Retinal pigment epithelial cell (primary cell): ENCODE results near the gene CCL4.

Experiments used
- DNase-seq: peaks from one replicate; pipeline ENCODE4 v3.0.0-alpha.2; 2010; ENCODE audit warnings: low read depth
- H3K4me3 ChIP-seq: 2 replicates; pipeline ENCODE4 v1.5.1; 2011; ENCODE audit warnings: mild to moderate bottlenecking, low read length, control low read depth, moderate library complexity
- CTCF ChIP-seq: conservative IDR thresholded peaks from 2 replicates; pipeline ENCODE4 v1.5.1; 2011; ENCODE audit warnings: low read depth, low read length, control low read depth, inconsistent platforms

The CCL4 gene

GRCh38 chr17:36147601-36148000, 44.0 kb downstream of the CCL4 start:
- no peak for DNase-seq
- no peak for TF ChIP-seq CTCF
- no peak overlapping the region for H3K4me3 ChIP-seq

GRCh38 chr17:36148559-36149295, 45.1 kb downstream of the CCL4 start:
- peak; percentile 100 for TF ChIP-seq CTCF
- DNase-seq: no peak
- H3K4me3 ChIP-seq: no peak overlapping the region

GRCh38 chr17:36149296-36149820, 45.7 kb downstream of the CCL4 start:
- DNase-seq: no peak
- no peak for TF ChIP-seq CTCF

GRCh38 chr17:36151891-36152638, 48.4 kb downstream of the CCL4 start:
- TF ChIP-seq CTCF: no peak
- DNase-seq: no peak
- H3K4me3 ChIP-seq: no peak overlapping the region

More at GRCh38 chr17:36149296-36149820, 45.7 kb downstream of the CCL4 start:
- no peak overlapping the region for H3K4me3 ChIP-seq

- DNase-seq: no peak
- TF ChIP-seq CTCF: peak; percentile 1
- H3K4me3 ChIP-seq: no peak overlapping the region
These were observed 49.1 kb downstream of the CCL4 start for GRCh38 chr17:36152639-36153120.

GRCh38 chr17:36153895-36154610, 50.4 kb downstream of the CCL4 start:
- no peak for TF ChIP-seq CTCF
- no peak overlapping the region for H3K4me3 ChIP-seq
- no peak for DNase-seq
